DOHH2 (cell line): ENCODE results near the gene B4GALT4.

ENCODE experiments used
- H3F3A ChIP-seq: fragments of 200-600 bp; sonication (generic), shearing (Covaris generic); 2 replicates; pipeline ENCODE4 v1.6.0; 2016; ENCODE audit warnings: antibody characterized with exemption, mild to moderate bottlenecking; ENCODE audit not compliant: control insufficient read depth, insufficient read depth
- H3K27ac ChIP-seq: fragments of 200-600 bp; sonication (generic); 2 replicates; pipeline ENCODE4 v1.5.1; 2014; ENCODE audit warnings: low read depth, mild to moderate bottlenecking, low read length, moderate library complexity
- H3K27me3 ChIP-seq: fragments of 200-600 bp; sonication (generic); 2 replicates; pipeline ENCODE4 v1.6.1; 2014; ENCODE audit warnings: mild to moderate bottlenecking, low read length, mixed read lengths; ENCODE audit not compliant: control insufficient read depth
- H3K36me3 ChIP-seq: fragments of 200-600 bp; sonication (generic); 2 replicates; pipeline ENCODE4 v1.6.1; 2014; ENCODE audit warnings: mild to moderate bottlenecking, low read length, moderate library complexity, mixed read lengths; ENCODE audit not compliant: control insufficient read depth
- H3K4me1 ChIP-seq: fragments of 200-600 bp; sonication (generic); 2 replicates; pipeline ENCODE4 v1.6.1; 2014; ENCODE audit warnings: mild to moderate bottlenecking, low read length, mixed read lengths; ENCODE audit not compliant: control insufficient read depth
- H3K4me2 ChIP-seq: fragments of 200-600 bp; sonication (generic); 2 replicates; pipeline ENCODE4 v1.6.0; 2014; ENCODE audit warnings: mild to moderate bottlenecking, low read length, moderate library complexity
- H3K4me3 ChIP-seq: fragments of 200-600 bp; sonication (generic); 2 replicates; pipeline ENCODE4 v1.5.1; 2014; ENCODE audit warnings: mild to moderate bottlenecking, low read length, mixed read lengths
- H3K79me2 ChIP-seq: fragments of 200-600 bp; sonication (generic); 2 replicates; pipeline ENCODE4 v1.6.1; 2014; ENCODE audit warnings: mild to moderate bottlenecking, low read length, mixed read lengths; ENCODE audit not compliant: control insufficient read depth
- H3K9me2 ChIP-seq: fragments of 200-600 bp; sonication (generic); replicated peaks from 2 replicates; pipeline ENCODE4 v1.6.1; 2014; ENCODE audit warnings: mild to moderate bottlenecking, low read length, mixed read lengths; ENCODE audit not compliant: control insufficient read depth
- H3K9me3 ChIP-seq: fragments of 200-600 bp; sonication (generic); 2 replicates; pipeline ENCODE4 v1.6.1; 2014; ENCODE audit warnings: antibody characterized with exemption, low read length, mixed read lengths; ENCODE audit not compliant: control insufficient read depth, insufficient read depth
- H4K20me1 ChIP-seq: fragments of 200-600 bp; sonication (generic); 2 replicates; pipeline ENCODE4 v1.6.0; 2014; ENCODE audit warnings: low read depth, mild to moderate bottlenecking, antibody characterized with exemption, low read length, moderate library complexity; ENCODE audit not compliant: control insufficient read depth, insufficient read depth
- CTCF ChIP-seq: fragments of 200-600 bp; sonication (generic); IDR thresholded peaks from one replicate; pipeline ENCODE4 v1.5.1; 2014; ENCODE audit warnings: antibody characterized with exemption, mild to moderate bottlenecking, low read depth, low read length; ENCODE audit not compliant: poor library complexity, severe bottlenecking
- EZH2phosphoT487 ChIP-seq: fragments of 200-600 bp; sonication (generic); IDR thresholded peaks from 2 replicates; pipeline ENCODE4 v1.6.1; 2017; ENCODE audit warnings: borderline replicate concordance, mild to moderate bottlenecking, antibody characterized with exemption, low read length, moderate library complexity, mixed read lengths

B4GALT4 gene

GRCh38 chr3:119223511-119223910 lies 17.2 kb downstream of the B4GALT4 start:
- H3K36me3 ChIP-seq: peaks cover 49% of the 10 kb centered on the region
- no peaks in the 10 kb centered on the region for H3K27me3 ChIP-seq
- TF ChIP-seq EZH2phosphoT487: no peak
- TF ChIP-seq CTCF: no peak

GRCh38 chr3:119222391-119222790 lies 18.3 kb downstream of the B4GALT4 start:
- no peak overlapping the region for H3K4me3 ChIP-seq
- no peaks in the 10 kb centered on the region for H3F3A ChIP-seq
- peaks cover 48% of the 10 kb centered on the region for H3K36me3 ChIP-seq
- no peak for TF ChIP-seq CTCF
- TF ChIP-seq EZH2phosphoT487: no peak
- H3K9me3 ChIP-seq: no peaks in the 10 kb centered on the region
- no peaks in the 10 kb centered on the region for H3K9me2 ChIP-seq
- H4K20me1 ChIP-seq: no peaks in the 10 kb centered on the region
- no peak overlapping the region for H3K4me2 ChIP-seq
- peaks cover 9% of the 10 kb centered on the region for H3K4me1 ChIP-seq
- H3K79me2 ChIP-seq: no peaks in the 10 kb centered on the region
- no peaks in the 10 kb centered on the region for H3K27me3 ChIP-seq
- no peak overlapping the region for H3K27ac ChIP-seq

More at GRCh38 chr3:119223511-119223910, 17.2 kb downstream of the B4GALT4 start:
- H3K9me2 ChIP-seq: no peaks in the 10 kb centered on the region
- no peak overlapping the region for H3K4me3 ChIP-seq
- no peak overlapping the region for H3K27ac ChIP-seq
- H3F3A ChIP-seq: no peaks in the 10 kb centered on the region
- no peaks in the 10 kb centered on the region for H3K79me2 ChIP-seq
- no peaks in the 10 kb centered on the region for H3K9me3 ChIP-seq
- no peaks in the 10 kb centered on the region for H4K20me1 ChIP-seq
- H3K4me2 ChIP-seq: no peak overlapping the region
- peaks cover 9% of the 10 kb centered on the region for H3K4me1 ChIP-seq

GRCh38 chr3:119221779-119222320 lies 18.8 kb downstream of the B4GALT4 start:
- no peaks in the 10 kb centered on the region for H3F3A ChIP-seq
- no peaks in the 10 kb centered on the region for H3K9me2 ChIP-seq
- no peak for TF ChIP-seq CTCF
- TF ChIP-seq EZH2phosphoT487: no peak
- H3K4me1 ChIP-seq: peaks cover 9% of the 10 kb centered on the region
- no peak overlapping the region for H3K27ac ChIP-seq
- H3K4me3 ChIP-seq: no peak overlapping the region
- no peak overlapping the region for H3K4me2 ChIP-seq
- H3K79me2 ChIP-seq: no peaks in the 10 kb centered on the region
- H3K36me3 ChIP-seq: peaks cover 49% of the 10 kb centered on the region
- H3K9me3 ChIP-seq: no peaks in the 10 kb centered on the region
- no peaks in the 10 kb centered on the region for H4K20me1 ChIP-seq
- no peaks in the 10 kb centered on the region for H3K27me3 ChIP-seq
